Measurements from ENCODE around the gene WNT2B. TPM values are rescaled to one million over a fixed set of nuclear protein-coding genes. Genes with fewer than 3 reads are reported as not detected.

WNT2B gene
- total and polyA plus RNA-seq, 2 donors (not counting 1 experiment from before 2014, with no cell fraction given), result 0.54 to 5.2 TPM

- Histone ChIP-seq H3K27ac (ENCODE audit: low read length in 2 of 2) (no peak overlapping the region), H3K36me3 (replicated peaks in 1 of 2; ENCODE audit: control extremely low read depth in 1 of 2, control insufficient read depth in 1 of 2, extremely low read depth in 1 of 2, insufficient read depth in 2 of 2, low read length in 1 of 2) (no peaks in the 10 kb centered on the region), H3K27me3 (replicated peaks in 1 of 4; ENCODE audit: control extremely low read depth in 1 of 4, control insufficient read depth in 3 of 4, insufficient read depth in 4 of 4, low read length in 3 of 4) (peaks cover 0 to 17% (median 4%) of the 10 kb centered on the region in 4 experiments), H3K9ac (ENCODE audit: low read length) (no peak overlapping the region), H3K79me2 (ENCODE audit: control insufficient read depth, insufficient read depth, low read length) (no peaks in the 10 kb centered on the region), H3K4me1 (ENCODE audit: control insufficient read depth in 2 of 2, insufficient read depth in 2 of 2, low read length in 2 of 2) (peaks cover 18 to 30% of the 10 kb centered on the region in 2 donors), H3K4me2 (replicated peaks; ENCODE audit: low read depth, low read length, poor library complexity, severe bottlenecking) (no peak overlapping the region), H3K4me3 (ENCODE audit: control extremely low read depth in 1 of 5, extremely low read depth in 1 of 5, insufficient read depth in 1 of 5, low read depth in 2 of 5, low read length in 4 of 5) (no peak overlapping the region), H2AFZ (ENCODE audit: insufficient read depth, low read depth, low read length, poor library complexity, severe bottlenecking) (no peak overlapping the region), H3K9me3 (ENCODE audit: control extremely low read depth in 1 of 3, control insufficient read depth in 2 of 3, insufficient read depth in 1 of 3, low read length in 2 of 3) (peaks cover 0 to 5% (median 0%) of the 10 kb centered on the region in 3 donors), H4K20me1 (ENCODE audit: control insufficient read depth, insufficient read depth, low read length, poor library complexity, severe bottlenecking) (no peaks in the 10 kb centered on the region)
- no CpG with 5 or more reads among the region's 3 CpGs for WGBS (ENCODE audit: insufficient coverage)
- no peaks in the 10 kb centered on the region for H3K9me3 Mint-ChIP-seq (ENCODE audit: insufficient read depth)
- ChIA-PET CTCF (interaction anchor here (2.2 to 3.2 kb wide), 2 partner anchors 67 to 70 kb away, joined by 12 to 17 read pairs; no protein-coding TSS in a partner anchor), POLR2A (no interaction called here)
- no peak overlapping the region for H3K27ac Mint-ChIP-seq
- DNase-seq (no peak), ATAC-seq (ENCODE audit: low read depth) (no peak)
- H3K4me1 Mint-ChIP-seq, result peaks cover 32% of the 10 kb centered on the region
- intact Hi-C loops (cut with micrococcal nuclease), result loop anchor here (10.0 kb wide), 1 partner anchor 213 kb away; the partner anchor contains the start of gene MOV10
- peaks cover 29% of the 10 kb centered on the region for H3K27me3 Mint-ChIP-seq
- TF ChIP-seq CTCF (IDR thresholded peaks at IDR 0.05) (no peak), EZH2 (IDR thresholded peaks at IDR 0.05; ENCODE audit: borderline replicate concordance, insufficient read depth, low read depth, low read length, poor library complexity, severe bottlenecking) (no peak)
- H3K4me3 Mint-ChIP-seq, result no peak overlapping the region
These were observed 47.4 kb upstream of the WNT2B start for GRCh38 chr1:112461200-112461871.

GRCh38 chr1:112462953-112463279 lies 45.8 kb upstream of the WNT2B start:
- no peak overlapping the region for H2AFZ ChIP-seq (ENCODE audit: insufficient read depth, low read depth, low read length, poor library complexity, severe bottlenecking)
- H3K79me2 ChIP-seq (ENCODE audit: control insufficient read depth, insufficient read depth, low read length), result no peaks in the 10 kb centered on the region
- no peak for ATAC-seq (ENCODE audit: low read depth)

More at GRCh38 chr1:112462953-112463279, 45.8 kb upstream of the WNT2B start:
- DNase-seq, result no peak
- Histone ChIP-seq H3K9me3 (ENCODE audit: control extremely low read depth in 1 of 3, control insufficient read depth in 2 of 3, insufficient read depth in 1 of 3, low read length in 2 of 3) (peaks cover 0 to 5% (median 0%) of the 10 kb centered on the region in 3 donors), H4K20me1 (ENCODE audit: control insufficient read depth, insufficient read depth, low read length, poor library complexity, severe bottlenecking) (no peaks in the 10 kb centered on the region), H3K9ac (ENCODE audit: low read length) (no peak overlapping the region), H3K27ac (ENCODE audit: low read length in 2 of 2) (no peak overlapping the region), H3K36me3 (replicated peaks in 1 of 2; ENCODE audit: control extremely low read depth in 1 of 2, control insufficient read depth in 1 of 2, extremely low read depth in 1 of 2, insufficient read depth in 2 of 2, low read length in 1 of 2) (no peaks in the 10 kb centered on the region), H3K4me2 (replicated peaks; ENCODE audit: low read depth, low read length, poor library complexity, severe bottlenecking) (peak overlapping the region; percentile 34), H3K4me3 (ENCODE audit: control extremely low read depth in 1 of 5, extremely low read depth in 1 of 5, insufficient read depth in 1 of 5, low read depth in 2 of 5, low read length in 4 of 5) (peak overlapping the region in 1 of 5 experiments; percentile 18), H3K4me1 (ENCODE audit: control insufficient read depth in 2 of 2, insufficient read depth in 2 of 2, low read length in 2 of 2) (peaks cover 27 to 40% of the 10 kb centered on the region in 2 donors), H3K27me3 (replicated peaks in 1 of 4; ENCODE audit: control extremely low read depth in 1 of 4, control insufficient read depth in 3 of 4, insufficient read depth in 4 of 4, low read length in 3 of 4) (peaks cover 0 to 17% (median 4%) of the 10 kb centered on the region in 4 experiments)
- TF ChIP-seq EZH2 (IDR thresholded peaks at IDR 0.05; ENCODE audit: borderline replicate concordance, insufficient read depth, low read depth, low read length, poor library complexity, severe bottlenecking) (no peak), CTCF (IDR thresholded peaks at IDR 0.05) (no peak)
- Mint-ChIP-seq H3K27ac (peak overlapping the region; percentile 17), H3K4me1 (peaks cover 46% of the 10 kb centered on the region), H3K4me3 (peak overlapping the region; percentile 33), H3K9me3 (ENCODE audit: insufficient read depth) (no peaks in the 10 kb centered on the region), H3K27me3 (peaks cover 21% of the 10 kb centered on the region)
- ChIA-PET POLR2A (no interaction called here), CTCF (interaction anchor here (0.6 to 3.2 kb wide), 12 partner anchors 17 to 1489 kb away, joined by 3 to 17 read pairs (median 4); partner anchors contain the start of gene PPM1J)
- intact Hi-C loops (cut with micrococcal nuclease), result loop anchor here (10.0 kb wide), 1 partner anchor 212 kb away; the partner anchor contains the start of gene MOV10
- WGBS (ENCODE audit: insufficient coverage), result 14% methylated on average over 1 of the region's 1 CpG
